HG02798 (cell line): ENCODE measurements around the gene PPOX.

Source experiments
- ATAC-seq: cut with Tn5 transposase; IDR thresholded peaks from one replicate; pipeline ENCODE4 v1.9.1; 2021; ENCODE audit warnings: mild to moderate bottlenecking; ENCODE audit not compliant: unreplicated experiment, poor library complexity

PPOX gene

GRCh38 chr1:161173711-161174110, 7.5 kb downstream of the PPOX start:
- ATAC-seq = no peak

GRCh38 chr1:161174911-161175310, 8.7 kb downstream of the PPOX start:
- no peak for ATAC-seq

GRCh38 chr1:161175771-161176453, 9.7 kb downstream of the PPOX start:
- peak; percentile 33 for ATAC-seq

GRCh38 chr1:161176468-161177111, 10.4 kb downstream of the PPOX start:
- peak; percentile 1 for ATAC-seq

- peak; percentile 85 for ATAC-seq
Measured at GRCh38 chr1:161177112-161177935, 11.1 kb downstream of the PPOX start, which contains the start of gene B4GALT3. B4GALT3 (minus strand) TSS chr1:161177507; CDS start chr1:161176060, 1,447 bp downstream.

- no peak for ATAC-seq
Measured at GRCh38 chr1:161177936-161178244, 11.7 kb downstream of the PPOX start.

- ATAC-seq = no peak
Measured at GRCh38 chr1:161179698-161180097, 13.5 kb downstream of the PPOX start.

GRCh38 chr1:161180639-161181038, 14.4 kb downstream of the PPOX start:
- ATAC-seq = no peak

- ATAC-seq = peak; percentile 33
Measured at GRCh38 chr1:161182214-161182613, 16.0 kb downstream of the PPOX start.

GRCh38 chr1:161185282-161185682, 19.1 kb downstream of the PPOX start:
- peak; percentile 81 for ATAC-seq

GRCh38 chr1:161185732-161186311, 19.6 kb downstream of the PPOX start:
- peak; percentile 25 for ATAC-seq

- ATAC-seq = no peak
Measured at GRCh38 chr1:161187311-161187710, 21.1 kb downstream of the PPOX start.

- ATAC-seq = no peak
Measured at GRCh38 chr1:161188381-161188780, 22.2 kb downstream of the PPOX start.

- ATAC-seq = no peak
Measured at GRCh38 chr1:161189036-161189435, 22.8 kb downstream of the PPOX start.

- ATAC-seq = no peak
Measured at GRCh38 chr1:161190962-161191521, 24.8 kb downstream of the PPOX start.

- no peak for ATAC-seq
Measured at GRCh38 chr1:161191971-161192370, 25.7 kb downstream of the PPOX start.

GRCh38 chr1:161192476-161193465, 26.5 kb downstream of the PPOX start:
- ATAC-seq = peak; percentile 60

- no peak for ATAC-seq
Measured at GRCh38 chr1:161193561-161194235, 27.5 kb downstream of the PPOX start.

GRCh38 chr1:161195171-161195570, 28.9 kb downstream of the PPOX start:
- ATAC-seq = peak; percentile 46
